ENCODE measurements around the gene GNAT3.
A peak's percentile ranks its signal among the peaks of the same experiment; 100 is the strongest.

GNAT3 gene

GRCh38 chr7:80458822-80459725 lies 52.8 kb downstream of the GNAT3 start:
- DNase-seq (ENCODE audit: extremely low read depth, low read depth): no peak
- no peak for TF ChIP-seq CTCF (IDR thresholded peaks at IDR 0.05; ENCODE audit: low read depth, low read length)

DNA sequence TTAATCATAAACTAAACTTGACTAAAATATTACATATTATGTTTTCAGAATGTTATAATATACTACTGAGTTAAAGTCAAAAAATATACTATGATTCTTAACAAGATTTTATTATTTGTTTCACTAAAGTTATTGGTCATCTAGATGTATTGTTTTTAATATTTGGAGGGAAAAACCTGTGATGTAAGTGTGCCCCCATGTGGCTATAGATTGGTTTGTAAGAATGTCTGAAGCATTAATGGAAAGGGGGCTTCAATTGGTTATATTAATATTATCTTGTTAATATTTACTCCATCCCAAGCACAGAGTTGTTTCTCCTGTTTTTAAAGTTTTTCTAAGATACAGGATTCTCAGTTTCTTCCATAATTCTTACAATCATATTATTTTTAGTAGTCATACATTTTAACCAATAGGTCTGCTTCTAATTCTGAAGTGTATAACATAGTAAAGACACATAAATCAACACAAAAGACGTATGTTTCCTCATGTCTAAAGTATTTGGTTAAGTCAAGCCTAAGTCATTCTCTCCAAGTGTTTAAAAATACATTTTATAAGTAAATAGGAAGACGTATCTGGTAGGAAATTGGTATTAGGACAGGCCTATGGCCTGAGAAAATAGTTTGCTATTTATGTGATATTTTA lies 58.0 kb downstream of the GNAT3 start:
- DNase-seq (ENCODE audit: extremely low read depth, low read depth): no peak
- TF ChIP-seq CTCF (IDR thresholded peaks at IDR 0.05; ENCODE audit: low read depth, low read length): peak; percentile 40

DNA sequence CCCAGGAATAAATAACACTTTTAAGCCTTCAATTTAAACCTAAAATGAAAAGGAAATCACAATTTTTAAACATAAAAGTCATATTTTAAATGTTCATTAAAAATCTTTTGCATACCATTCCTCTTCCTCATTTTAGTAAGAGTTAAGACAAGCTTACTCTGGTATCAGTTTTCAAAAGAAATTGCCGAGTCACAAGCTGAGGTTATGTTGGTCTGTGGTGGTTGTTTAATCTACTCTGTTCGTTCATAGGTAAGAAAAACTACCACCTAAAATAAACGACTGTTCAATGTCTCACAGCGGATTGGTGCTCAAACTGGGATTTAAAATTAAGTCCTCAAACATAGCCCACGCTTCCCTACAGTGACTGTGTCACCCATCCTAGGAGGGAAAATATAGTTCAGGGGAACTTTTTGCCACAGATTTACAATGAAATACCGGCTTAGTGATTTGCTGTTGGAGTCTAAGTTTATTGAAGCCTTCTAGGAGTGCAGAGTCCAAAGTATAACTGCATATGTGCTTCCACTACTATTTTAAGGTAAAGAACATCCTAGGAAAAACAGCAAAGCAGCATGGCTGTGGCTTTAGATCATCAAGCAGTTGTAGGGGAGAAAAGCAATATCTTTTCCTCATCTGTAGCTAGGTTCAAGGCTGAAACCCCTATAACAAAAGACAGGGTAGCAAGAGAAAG lies 61.1 kb downstream of the GNAT3 start:
- DNase-seq (ENCODE audit: extremely low read depth, low read depth): no peak
- TF ChIP-seq CTCF (IDR thresholded peaks at IDR 0.05; ENCODE audit: low read depth, low read length): no peak

DNA sequence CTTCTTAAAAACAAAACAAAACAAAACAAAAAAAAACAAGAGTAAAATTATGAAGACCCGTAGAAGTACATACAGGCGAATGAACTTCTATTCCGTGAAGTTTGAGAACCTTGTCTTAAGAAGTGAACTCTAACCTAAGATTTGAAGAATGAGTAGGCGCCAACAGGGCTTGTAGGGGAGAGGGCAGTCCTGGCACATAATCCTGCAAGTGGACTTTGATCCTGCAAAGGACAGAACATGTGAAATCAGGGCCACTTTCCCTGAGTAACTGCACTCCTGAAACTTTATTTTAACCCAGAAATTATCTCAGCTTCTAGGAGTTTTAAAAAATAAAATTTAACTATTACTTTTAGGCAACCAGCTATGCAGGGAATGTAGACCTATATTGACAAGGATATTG lies 62.0 kb downstream of the GNAT3 start:
- TF ChIP-seq CTCF (IDR thresholded peaks at IDR 0.05; ENCODE audit: low read depth, low read length): no peak
- no peak for DNase-seq (ENCODE audit: extremely low read depth, low read depth)

DNA sequence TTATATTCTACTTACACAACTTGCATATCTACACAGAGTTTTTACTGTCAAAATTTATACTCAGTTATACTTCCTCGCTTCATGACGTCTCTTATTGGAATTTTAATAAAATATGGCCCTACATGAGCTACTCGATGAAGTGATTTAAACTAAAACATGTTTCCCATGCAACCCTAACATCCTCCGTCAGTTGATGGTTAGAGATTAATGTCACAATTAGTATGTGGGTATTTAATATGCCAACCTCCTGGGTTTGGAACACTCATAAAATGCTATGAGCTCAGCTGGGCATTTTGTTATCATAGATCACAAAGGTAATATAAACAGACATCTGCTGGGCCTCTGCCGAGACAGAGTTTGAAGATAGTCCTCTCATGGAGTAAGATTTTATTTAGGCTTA lies 66.5 kb downstream of the GNAT3 start:
- no peak for TF ChIP-seq CTCF (IDR thresholded peaks at IDR 0.05; ENCODE audit: low read depth, low read length)
- DNase-seq (ENCODE audit: extremely low read depth, low read depth): no peak

- no peak for DNase-seq (ENCODE audit: extremely low read depth, low read depth)
- TF ChIP-seq CTCF (IDR thresholded peaks at IDR 0.05; ENCODE audit: low read depth, low read length): no peak
Observed at GRCh38 chr7:80444811-80445210, 67.1 kb downstream of the GNAT3 start.

DNA sequence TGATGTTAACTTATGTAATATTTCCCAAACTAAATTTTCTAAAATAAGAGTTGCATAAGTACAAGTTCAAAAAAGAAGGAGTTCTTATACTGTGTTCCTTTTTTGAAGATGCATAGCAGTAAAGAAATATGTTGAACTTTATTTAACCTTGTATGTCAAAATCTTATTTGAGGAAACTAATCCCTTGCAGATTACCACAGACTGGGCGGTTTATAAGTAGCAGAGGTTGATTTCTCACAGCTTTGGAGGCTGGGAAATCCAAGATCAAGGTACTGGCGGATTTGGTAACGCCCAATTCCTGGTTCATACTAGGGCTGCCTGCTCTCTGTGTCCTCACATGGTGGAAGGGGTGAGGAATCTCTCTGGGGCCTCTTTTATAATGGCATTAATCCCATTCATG lies 68.5 kb downstream of the GNAT3 start:
- TF ChIP-seq CTCF (IDR thresholded peaks at IDR 0.05; ENCODE audit: low read depth, low read length): no peak
- DNase-seq (ENCODE audit: extremely low read depth, low read depth): no peak
